SU-DHL-6 (cell line): ENCODE results near the gene CARD14.

Source experiments
- CTCF ChIP-seq: fragments of 200-600 bp; sonication (generic); IDR thresholded peaks from one replicate; pipeline ENCODE4 v1.5.1; 2017; ENCODE audit warnings: antibody characterized with exemption, mild to moderate bottlenecking, low read length, moderate library complexity; ENCODE audit not compliant: insufficient read depth, poor library complexity, severe bottlenecking
- EZH2phosphoT487 ChIP-seq: fragments of 200-600 bp; sonication (generic), shearing (Covaris generic); conservative IDR thresholded peaks from 2 replicates; pipeline ENCODE4 v1.6.1; 2018; ENCODE audit warnings: mild to moderate bottlenecking, antibody characterized with exemption, low read length, moderate library complexity, mixed read lengths

DNA sequence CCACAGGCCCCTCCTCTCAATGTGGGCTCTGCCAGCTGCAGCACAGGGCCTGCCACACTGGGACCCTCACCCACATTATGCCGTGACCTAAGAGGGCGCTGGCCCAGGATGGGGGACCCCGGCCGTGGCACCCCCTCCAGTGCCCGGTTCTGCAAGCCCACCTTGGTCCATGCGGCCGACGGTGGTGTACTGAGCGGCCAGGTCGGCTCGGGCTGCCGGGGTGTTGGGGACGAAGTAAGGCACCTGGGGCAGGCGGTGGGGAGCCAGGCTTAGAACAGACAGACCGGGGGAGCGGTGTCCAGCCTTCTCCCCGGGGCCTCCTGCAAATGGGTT lies 43.8 kb downstream of the CARD14 start:
- TF ChIP-seq CTCF (no peak), EZH2phosphoT487 (no peak)
